DND-41 (cell line): ENCODE data around the gene BLTP2.

Source experiments
- ATAC-seq: fragments of 200-7000 bp; cut with Tn5 transposase; 3 replicates; pipeline ENCODE4 v1.9.1; 2021; ENCODE audit warnings: low read depth; ENCODE audit not compliant: insufficient read depth
- DNase-seq: peaks from one replicate; pipeline ENCODE4 v3.0.0-alpha.2; 2020
- H2AFZ ChIP-seq: 2 replicates; pipeline ENCODE4 v1.6.0; 2012; ENCODE audit warnings: low read depth, low read length
- H3K27ac ChIP-seq: 2 replicates; pipeline ENCODE4 v1.5.1; 2012; ENCODE audit warnings: low read length, inconsistent platforms
- H3K27me3 ChIP-seq: fragments of 200-600 bp; sonication (generic); 2 replicates; pipeline ENCODE4 v1.6.0; 2012; ENCODE audit warnings: low read length, mild to moderate bottlenecking, inconsistent platforms; ENCODE audit not compliant: insufficient read depth, poor library complexity
- H3K36me3 ChIP-seq: 2 replicates; pipeline ENCODE4 v1.5.1; 2012; ENCODE audit warnings: low read length, inconsistent platforms; ENCODE audit not compliant: insufficient read depth
- H3K4me1 ChIP-seq: 2 replicates; pipeline ENCODE4 v1.5.1; 2012; ENCODE audit warnings: mild to moderate bottlenecking, low read length; ENCODE audit not compliant: insufficient read depth
- H3K4me2 ChIP-seq: 2 replicates; pipeline ENCODE4 v1.6.0; 2012; ENCODE audit warnings: mild to moderate bottlenecking, moderate library complexity, low read length, inconsistent platforms; ENCODE audit not compliant: insufficient read depth
- H3K4me3 ChIP-seq, 2 experiments: fragments of 200-600 bp in 1 of 2; shearing (Covaris generic) in 1 of 2; 2 replicates each; pipeline ENCODE4 v1.5.1; 2012 to 2016; ENCODE audit warnings: inconsistent platforms in 2 of 2, low read length in 2 of 2, mild to moderate bottlenecking in 2 of 2, low read depth in 1 of 2, moderate library complexity in 1 of 2
- H3K79me2 ChIP-seq: 2 replicates; pipeline ENCODE4 v1.6.0; 2012; ENCODE audit warnings: low read length, inconsistent platforms; ENCODE audit not compliant: insufficient read depth
- H3K9ac ChIP-seq: 2 replicates; pipeline ENCODE4 v1.6.0; 2012; ENCODE audit warnings: low read depth, mild to moderate bottlenecking, inconsistent platforms, low read length, moderate library complexity
- H3K9me3 ChIP-seq: 2 replicates; pipeline ENCODE4 v1.5.1; 2012; ENCODE audit warnings: low read length, moderate library complexity, mild to moderate bottlenecking, inconsistent platforms; ENCODE audit not compliant: insufficient read depth, severe bottlenecking
- H4K20me1 ChIP-seq: 2 replicates; pipeline ENCODE4 v1.6.0; 2012; ENCODE audit warnings: low read length; ENCODE audit not compliant: insufficient read depth
- CTCF ChIP-seq: IDR thresholded peaks from 2 replicates; pipeline ENCODE4 v1.5.1; 2012; ENCODE audit warnings: borderline replicate concordance, low read length, moderate library complexity, mild to moderate bottlenecking; ENCODE audit not compliant: poor library complexity, severe bottlenecking; ENCODE audit errors: extremely low read depth
- EZH2 ChIP-seq: IDR thresholded peaks from 3 replicates; pipeline ENCODE4 v1.6.1; 2012; ENCODE audit warnings: borderline replicate concordance, low read depth, mild to moderate bottlenecking, moderate library complexity, low read length, inconsistent platforms; ENCODE audit not compliant: severe bottlenecking

Gene BLTP2

GRCh38 chr17:28616281-28616680, 28.7 kb downstream of the BLTP2 start:
- no peak for DNase-seq
- Histone ChIP-seq H4K20me1 (peaks cover 5% of the 10 kb centered on the region; the same call in 1 of the 2 replicates), H3K4me1 (no peaks in the 10 kb centered on the region)

DNA sequence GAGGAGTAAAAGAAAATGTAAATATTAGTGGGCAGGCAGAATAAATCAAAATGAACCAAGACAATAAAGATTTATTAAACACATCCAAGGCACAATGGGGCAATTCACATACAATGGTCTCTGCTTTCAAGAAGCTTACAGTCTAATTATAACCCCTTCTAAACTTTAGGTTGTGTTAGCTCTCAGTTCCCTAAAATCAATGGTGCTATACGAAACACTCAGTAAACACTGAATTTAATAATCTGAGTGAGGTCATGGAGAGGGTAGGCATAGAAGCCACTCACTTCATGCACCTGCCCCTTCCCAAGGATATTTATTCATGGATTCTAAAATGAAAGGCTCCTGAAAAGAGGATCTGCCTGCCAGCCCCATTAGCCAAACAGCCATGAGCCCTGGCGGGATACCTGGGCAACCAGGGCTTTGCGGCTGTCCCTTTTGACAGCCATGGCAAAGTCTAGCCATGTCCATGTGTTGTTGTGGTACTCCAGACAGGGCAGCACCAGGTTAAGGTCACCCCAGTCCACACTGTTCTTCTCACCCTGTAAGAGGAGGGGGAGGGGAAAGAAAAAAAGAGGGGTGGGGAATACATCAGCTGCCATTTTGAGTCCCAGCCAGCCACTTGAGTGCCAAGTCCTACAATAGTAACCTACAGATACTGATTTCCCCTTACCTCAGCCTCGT, 29.6 kb downstream of the BLTP2 start:
- ATAC-seq (no peak), DNase-seq (no peak)
- TF ChIP-seq CTCF (no peak), EZH2 (no peak)
- H3K4me2 ChIP-seq = no peak overlapping the region
- no peak overlapping the region for H3K27ac ChIP-seq
- H4K20me1 ChIP-seq = peaks cover 5% of the 10 kb centered on the region; the same call in 1 of the 2 replicates
- H3K27me3 ChIP-seq = no peaks in the 10 kb centered on the region
- no peaks in the 10 kb centered on the region for H3K79me2 ChIP-seq
- no peaks in the 10 kb centered on the region for H3K9me3 ChIP-seq
- no peak overlapping the region for H2AFZ ChIP-seq
- H3K4me3 ChIP-seq = no peak overlapping the region
- H3K36me3 ChIP-seq = peaks cover 95% of the 10 kb centered on the region
- H3K9ac ChIP-seq = no peak overlapping the region
- no peaks in the 10 kb centered on the region for H3K4me1 ChIP-seq

More at GRCh38 chr17:28616281-28616680, 28.7 kb downstream of the BLTP2 start:
- H3K4me3 ChIP-seq = no peak overlapping the region
- H3K79me2 ChIP-seq = no peaks in the 10 kb centered on the region
- no peak for ATAC-seq
- TF ChIP-seq EZH2 (no peak), CTCF (no peak)
- no peak overlapping the region for H3K27ac ChIP-seq
- no peak overlapping the region for H2AFZ ChIP-seq
- no peaks in the 10 kb centered on the region for H3K27me3 ChIP-seq
- no peak overlapping the region for H3K4me2 ChIP-seq
- no peak overlapping the region for H3K9ac ChIP-seq
- peaks cover 95% of the 10 kb centered on the region for H3K36me3 ChIP-seq
- H3K9me3 ChIP-seq = no peaks in the 10 kb centered on the region

DNA sequence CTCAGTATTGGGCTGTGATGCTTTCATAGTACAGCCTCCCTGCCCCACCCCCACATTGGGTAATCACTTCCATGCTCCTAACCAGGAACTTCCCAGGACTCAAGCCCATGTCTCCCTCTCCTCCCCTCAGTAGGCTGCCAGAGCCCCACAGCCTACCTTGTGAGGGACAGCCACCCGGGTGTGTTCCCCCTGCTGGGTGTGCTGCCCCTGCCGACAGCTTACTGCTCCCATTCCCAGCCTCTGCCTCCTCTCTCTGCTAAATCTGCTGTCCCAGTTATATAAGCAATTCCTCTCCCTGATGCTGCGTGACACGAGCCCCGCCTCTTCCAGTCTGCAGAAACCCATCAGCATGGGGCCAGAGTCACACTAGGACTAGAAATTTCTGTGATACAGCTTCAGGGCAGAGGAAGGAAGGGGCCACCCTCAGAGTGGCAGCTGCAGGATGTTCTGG, 31.0 kb downstream of the BLTP2 start, which contains the start of gene RSKR:
Gene RSKR, minus strand, starts transcription at position 255 of the 451 bp plus-strand sequence. Its CDS starts 24 bp downstream, at position 231.
- no peak within 1 kb of the TSS for H2AFZ ChIP-seq
- H3K27ac ChIP-seq = no peak within 1 kb of the TSS
- no peak for DNase-seq
- H4K20me1 ChIP-seq = peaks cover 5% of the 10 kb centered on the region; the same call in 1 of the 2 replicates
- no peak within 1 kb of the TSS for H3K4me2 ChIP-seq
- TF ChIP-seq CTCF (no peak), EZH2 (no peak)
- no peak for ATAC-seq
- peaks cover 82% of the 10 kb centered on the region for H3K36me3 ChIP-seq
- H3K9ac ChIP-seq = no peak within 1 kb of the TSS
- no peak within 1 kb of the TSS for H3K4me3 ChIP-seq
- no peaks in the 10 kb centered on the region for H3K9me3 ChIP-seq
- no peaks in the 10 kb centered on the region for H3K27me3 ChIP-seq
- H3K79me2 ChIP-seq = no peaks in the 10 kb centered on the region
- no peaks in the 10 kb centered on the region for H3K4me1 ChIP-seq
